ENCODE measurements around the gene KAT6B.

Gene KAT6B

GRCh38 chr10:74924251-74924963 is 98.0 kb downstream of the KAT6B start:
- DNase-seq, result no peak

- no peak for DNase-seq
These were observed 98.9 kb downstream of the KAT6B start for GRCh38 chr10:74925291-74925690.

- DNase-seq, result no peak
These were observed 99.3 kb downstream of the KAT6B start for GRCh38 chr10:74925708-74926107.

DNA sequence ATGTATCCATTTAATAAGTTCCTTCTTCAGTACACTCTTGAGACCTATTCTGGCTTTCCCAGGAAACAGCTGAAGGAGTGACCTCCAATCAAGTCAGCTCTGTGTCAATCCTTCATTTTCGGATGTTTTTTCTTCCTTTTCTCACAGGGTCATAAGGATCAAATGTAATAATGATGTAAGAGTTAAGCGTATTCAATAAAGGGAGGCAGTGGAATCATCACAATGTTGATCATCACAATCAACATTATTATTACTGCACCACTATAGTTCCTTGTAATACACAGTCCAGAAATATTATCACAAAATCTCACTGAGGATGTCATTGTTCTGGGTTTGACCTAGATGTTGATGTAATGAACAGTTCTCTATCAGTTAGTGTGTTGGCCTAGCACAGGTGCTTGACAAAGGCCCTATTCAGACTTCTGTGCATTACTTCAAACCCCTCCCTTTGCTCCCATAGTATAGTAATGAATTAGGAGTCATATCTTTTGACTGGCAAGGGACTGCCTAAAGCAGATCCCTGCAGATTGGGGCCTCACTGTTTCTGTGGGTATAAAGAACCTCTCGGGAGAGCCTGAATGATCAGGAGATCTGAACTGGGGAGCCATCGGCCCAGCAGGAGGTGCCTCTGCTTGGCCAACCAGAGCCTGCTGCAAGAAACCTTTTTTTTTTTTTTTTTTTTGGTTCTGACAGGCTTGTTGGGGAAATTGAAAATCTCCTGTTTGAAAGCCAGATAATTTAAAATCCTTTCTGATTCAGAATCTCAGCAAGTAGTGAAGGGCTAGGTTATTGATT is 100.6 kb downstream of the KAT6B start:
- DNase-seq, result no peak

DNA sequence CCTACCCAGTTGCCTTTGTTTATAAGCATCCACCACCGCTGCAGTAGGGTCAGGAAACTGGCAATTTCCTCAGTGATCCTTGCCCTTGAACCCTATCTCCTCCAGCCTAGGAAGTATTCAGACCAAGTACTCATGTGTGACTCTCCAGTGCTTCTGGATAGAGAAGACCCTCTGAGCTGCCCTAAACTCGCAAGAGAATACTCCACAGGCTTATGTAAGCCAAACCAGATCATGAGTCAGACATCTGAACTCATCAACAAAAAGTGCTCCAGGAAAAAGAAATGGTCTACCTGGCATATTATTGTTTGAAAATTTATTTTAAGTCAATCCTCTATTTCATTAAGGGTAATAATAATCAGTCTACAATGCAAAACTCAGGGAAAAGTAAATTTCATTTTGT is 101.3 kb downstream of the KAT6B start:
- no peak for DNase-seq

- DNase-seq, result no peak
These were observed 102.4 kb downstream of the KAT6B start for GRCh38 chr10:74928742-74929191.

GRCh38 chr10:74929197-74929596 is 102.8 kb downstream of the KAT6B start:
- no peak for DNase-seq

DNA sequence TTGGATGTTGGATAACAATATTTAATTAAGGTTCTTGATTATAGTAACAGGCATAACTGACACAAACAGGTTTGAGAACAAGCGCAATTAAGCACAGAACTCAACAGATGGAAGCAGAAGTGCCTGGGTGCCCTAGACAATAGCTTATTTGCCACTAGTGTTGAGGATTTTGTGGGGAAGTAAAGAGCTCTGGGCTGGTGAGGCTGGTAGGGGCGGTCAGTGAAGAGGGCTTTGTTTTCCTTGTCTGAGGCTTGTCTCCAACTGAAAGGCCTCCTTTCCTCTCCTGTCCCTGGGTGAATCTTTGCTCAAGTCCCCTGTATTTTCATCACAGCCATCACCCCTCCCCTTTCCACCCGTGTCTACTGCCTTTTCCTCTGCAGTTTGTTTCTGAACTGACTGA is 104.6 kb downstream of the KAT6B start:
- DNase-seq, result no peak

GRCh38 chr10:74932648-74933047 is 106.2 kb downstream of the KAT6B start:
- DNase-seq, result no peak

GRCh38 chr10:74934100-74934812 is 107.9 kb downstream of the KAT6B start:
- DNase-seq, result no peak

- DNase-seq, result no peak
These were observed 110.3 kb downstream of the KAT6B start for GRCh38 chr10:74936577-74937265.

- no peak for DNase-seq
These were observed 111.0 kb downstream of the KAT6B start for GRCh38 chr10:74937266-74937856.

DNA sequence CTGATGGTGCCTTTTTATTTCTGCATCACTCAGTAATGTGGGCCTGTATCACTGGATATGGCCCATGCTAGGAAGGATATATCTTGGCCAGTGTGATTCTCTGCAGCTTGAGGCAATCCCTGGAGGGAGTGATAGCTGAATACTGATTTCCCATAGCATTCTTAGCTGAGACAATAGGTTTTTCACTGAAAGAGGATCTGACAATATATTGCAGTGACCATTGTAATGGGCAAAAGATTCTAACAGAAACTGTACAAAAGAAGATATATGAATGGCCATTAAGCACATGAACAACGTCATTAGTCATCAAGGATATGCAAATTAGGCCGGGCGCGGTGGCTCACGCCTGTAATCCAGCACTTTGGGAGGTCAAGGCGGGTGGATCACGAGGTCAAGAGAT is 117.8 kb downstream of the KAT6B start:
- DNase-seq, result no peak

- no peak for DNase-seq
These were observed 121.5 kb downstream of the KAT6B start for GRCh38 chr10:74947781-74948401.

GRCh38 chr10:74949034-74949832 is 122.8 kb downstream of the KAT6B start:
- no peak for DNase-seq

- DNase-seq, result no peak
These were observed 123.7 kb downstream of the KAT6B start for GRCh38 chr10:74949843-74950765.

DNA sequence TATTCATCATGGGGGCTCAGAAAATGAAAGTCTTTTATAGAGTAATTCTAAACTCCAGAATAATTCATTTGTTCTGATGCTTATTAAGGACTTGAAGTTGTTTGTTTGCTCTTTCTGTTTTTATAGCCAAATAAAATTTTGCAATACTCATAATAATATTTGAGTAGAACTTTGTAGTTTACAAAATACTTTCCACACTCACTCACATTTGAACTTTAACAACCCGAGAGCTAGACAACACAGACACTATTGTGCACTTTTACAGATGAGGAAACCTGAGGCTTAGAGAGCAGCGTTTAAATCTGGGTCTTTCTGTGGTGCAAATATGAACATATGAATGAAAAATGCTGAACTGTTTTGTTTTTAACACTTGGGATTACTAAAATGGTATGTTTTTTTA is 126.8 kb downstream of the KAT6B start:
- no peak for DNase-seq

- DNase-seq, result no peak
These were observed 129.4 kb downstream of the KAT6B start for GRCh38 chr10:74955796-74956195.

- no peak for DNase-seq
These were observed 130.2 kb downstream of the KAT6B start for GRCh38 chr10:74956555-74957111.

Measured in activated effector memory CD4-positive, alpha-beta T cell treated with Interleukin-2 at 50 U/mL for 16 hours (primary cell).